Measurements from ENCODE around the gene PACS2.
A peak's percentile ranks its signal among the peaks of the same experiment; 100 is the strongest.
"Not testable (repeated sequence)": the region's sequence is repeated elsewhere in the genome, so short reads cannot be mapped to it uniquely, and the experiment has no call there.

The PACS2 gene

DNA sequence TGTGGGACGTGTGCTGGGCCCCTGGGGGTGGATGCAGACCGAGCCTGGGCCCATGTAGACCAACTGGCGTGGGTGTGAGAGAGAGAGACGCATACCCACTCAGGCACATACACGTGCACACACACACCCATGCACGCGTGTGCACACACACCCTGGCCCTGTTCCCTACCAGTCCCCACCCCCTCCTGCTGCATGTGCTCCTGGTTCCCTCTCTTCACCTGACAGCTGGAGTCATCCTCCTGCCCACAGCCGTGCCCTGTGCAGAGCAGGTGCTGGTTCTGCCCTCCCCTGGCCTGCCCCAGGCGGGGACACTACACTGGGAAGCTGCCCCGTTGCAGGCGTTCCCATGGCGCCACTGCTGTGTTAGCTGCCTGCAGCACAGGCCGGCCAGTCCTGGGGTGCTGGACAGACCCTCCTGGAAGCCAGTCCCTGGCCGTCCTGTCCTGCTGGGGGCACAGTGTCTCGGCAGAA is 18.5 kb downstream of the PACS2 start:
- DNase-seq (ENCODE audit: low spot score): no peak

DNA sequence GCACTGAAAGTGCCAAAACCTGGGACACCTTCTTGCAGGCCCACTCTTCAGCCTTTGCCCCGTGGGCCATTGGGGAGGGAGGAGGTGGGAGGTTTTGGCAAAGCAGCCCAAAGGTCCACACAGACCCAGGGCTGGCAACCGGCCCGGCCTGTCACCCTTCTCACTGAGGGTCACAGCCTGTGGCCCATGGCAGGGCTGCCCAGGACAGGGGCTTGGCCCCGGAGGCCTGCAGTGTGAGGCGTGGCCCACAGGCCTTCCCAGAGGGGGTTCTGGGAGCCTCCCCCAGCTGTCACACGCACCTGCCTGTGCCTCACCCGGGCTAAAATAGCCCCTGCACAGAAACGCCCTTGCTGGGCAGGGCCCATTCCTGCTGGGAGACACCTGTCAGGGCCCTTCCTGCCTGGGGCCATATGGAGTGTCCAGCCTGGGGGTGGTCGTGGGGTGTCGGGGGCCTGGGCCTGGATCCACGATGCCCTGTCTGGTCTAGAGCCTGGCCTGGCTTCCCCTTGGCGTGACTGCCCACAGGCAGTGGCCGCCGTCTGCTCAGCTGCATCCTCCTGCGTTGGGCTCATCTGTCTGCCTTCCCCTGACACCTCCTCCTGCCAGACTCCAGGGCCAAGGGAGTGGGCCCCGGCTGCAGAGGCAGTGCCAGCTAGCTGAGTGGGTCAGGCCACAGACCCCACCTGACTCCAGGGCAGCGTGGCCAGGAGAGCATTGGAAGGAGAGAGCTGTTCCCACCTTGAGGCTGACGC is 19.2 kb downstream of the PACS2 start:
- DNase-seq (ENCODE audit: low spot score): no peak

DNA sequence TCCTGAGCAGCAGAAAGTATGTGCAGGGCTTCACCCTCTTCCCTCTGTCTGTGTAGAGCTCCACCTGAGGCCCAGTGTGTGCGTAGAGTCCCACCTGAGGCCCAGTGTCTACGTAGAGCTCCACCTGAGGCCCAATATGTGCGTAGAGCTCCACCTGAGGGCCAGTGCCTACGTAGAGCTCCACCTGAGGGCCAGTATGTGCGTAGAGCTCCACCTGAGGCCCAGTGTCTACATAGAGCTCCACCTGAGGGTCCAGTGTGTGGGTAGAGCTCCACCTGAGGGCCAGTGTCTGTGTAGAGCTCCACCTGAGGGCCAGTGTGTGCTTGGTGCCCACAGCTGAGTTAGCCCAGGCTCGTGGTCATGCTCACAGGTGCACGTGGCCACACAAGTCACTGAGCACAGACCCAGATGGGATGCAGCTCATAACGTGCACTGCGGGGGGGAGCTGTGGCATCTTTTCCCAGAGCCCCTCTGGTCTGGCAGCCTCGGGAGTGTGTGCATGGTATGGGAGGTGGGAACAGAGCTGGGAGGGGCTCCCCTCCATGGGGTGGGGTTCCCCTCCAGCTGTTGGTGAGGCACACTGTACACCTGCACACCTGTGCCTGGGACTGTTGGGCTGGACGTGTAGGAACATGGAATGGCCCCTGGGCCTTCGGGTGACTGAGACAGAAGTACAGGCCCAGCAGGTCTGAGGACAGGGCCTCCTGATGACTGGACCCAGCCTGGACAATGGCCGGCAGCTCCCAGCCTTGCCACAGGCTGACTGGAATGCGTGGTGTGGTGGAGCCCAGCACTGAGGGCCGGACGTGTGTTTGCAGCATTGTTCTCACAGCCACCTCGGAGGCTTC is 20.1 kb downstream of the PACS2 start:
- DNase-seq (ENCODE audit: low spot score): no peak

DNA sequence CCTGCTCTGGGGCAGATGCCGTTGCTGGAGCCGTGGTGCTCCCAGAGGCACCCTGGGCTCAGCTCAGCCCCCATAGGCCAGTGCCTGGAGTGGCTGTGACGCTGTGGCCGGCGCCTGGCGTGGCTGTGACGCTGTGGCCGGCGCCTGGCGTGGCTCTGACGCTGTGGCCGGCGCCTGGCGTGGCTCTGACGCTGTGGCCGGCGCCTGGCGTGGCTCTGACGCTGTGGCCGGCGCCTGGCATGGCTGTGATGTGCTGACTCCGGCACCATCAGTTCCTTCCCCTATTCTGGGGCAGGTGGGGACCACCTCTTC is 20.6 kb downstream of the PACS2 start:
- DNase-seq (ENCODE audit: low spot score): not testable (repeated sequence)

DNA sequence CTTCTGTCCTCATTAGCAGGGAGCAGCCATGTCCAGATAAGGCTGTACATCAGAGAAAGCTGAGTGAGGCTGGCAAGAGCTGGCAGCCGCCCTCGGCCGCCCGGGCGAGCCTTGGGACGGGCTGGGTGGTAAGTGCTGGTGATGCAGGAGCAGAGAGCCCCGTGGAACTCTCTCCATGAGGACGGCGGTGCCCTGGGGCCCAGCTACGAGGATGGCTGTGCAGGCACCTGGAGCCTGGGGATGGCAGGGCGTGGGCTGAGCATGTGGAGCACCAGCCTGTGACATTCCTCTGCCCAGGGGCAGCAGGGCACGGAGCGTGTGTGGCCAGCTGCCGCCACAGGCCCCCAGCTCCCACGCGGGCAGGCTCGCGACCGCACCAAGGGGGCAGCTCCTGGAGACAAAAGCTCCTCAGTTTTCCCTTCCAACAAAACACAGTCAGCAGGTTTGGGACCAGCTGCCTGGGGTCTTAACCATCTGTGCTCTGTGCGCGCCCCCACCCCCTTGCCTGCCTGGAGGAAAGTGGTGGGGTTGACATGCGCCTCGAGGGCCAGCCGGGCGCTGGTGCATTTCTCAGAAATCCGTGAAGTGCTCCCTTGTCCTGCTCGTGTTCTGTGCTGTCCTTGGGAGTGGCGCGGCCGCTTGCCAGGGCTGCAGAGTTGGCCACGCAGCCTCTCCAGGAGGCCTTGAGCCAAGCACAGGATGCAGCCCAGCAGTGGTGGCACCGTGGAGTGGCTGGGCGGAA is 21.4 kb downstream of the PACS2 start:
- no peak for DNase-seq (ENCODE audit: low spot score)

DNA sequence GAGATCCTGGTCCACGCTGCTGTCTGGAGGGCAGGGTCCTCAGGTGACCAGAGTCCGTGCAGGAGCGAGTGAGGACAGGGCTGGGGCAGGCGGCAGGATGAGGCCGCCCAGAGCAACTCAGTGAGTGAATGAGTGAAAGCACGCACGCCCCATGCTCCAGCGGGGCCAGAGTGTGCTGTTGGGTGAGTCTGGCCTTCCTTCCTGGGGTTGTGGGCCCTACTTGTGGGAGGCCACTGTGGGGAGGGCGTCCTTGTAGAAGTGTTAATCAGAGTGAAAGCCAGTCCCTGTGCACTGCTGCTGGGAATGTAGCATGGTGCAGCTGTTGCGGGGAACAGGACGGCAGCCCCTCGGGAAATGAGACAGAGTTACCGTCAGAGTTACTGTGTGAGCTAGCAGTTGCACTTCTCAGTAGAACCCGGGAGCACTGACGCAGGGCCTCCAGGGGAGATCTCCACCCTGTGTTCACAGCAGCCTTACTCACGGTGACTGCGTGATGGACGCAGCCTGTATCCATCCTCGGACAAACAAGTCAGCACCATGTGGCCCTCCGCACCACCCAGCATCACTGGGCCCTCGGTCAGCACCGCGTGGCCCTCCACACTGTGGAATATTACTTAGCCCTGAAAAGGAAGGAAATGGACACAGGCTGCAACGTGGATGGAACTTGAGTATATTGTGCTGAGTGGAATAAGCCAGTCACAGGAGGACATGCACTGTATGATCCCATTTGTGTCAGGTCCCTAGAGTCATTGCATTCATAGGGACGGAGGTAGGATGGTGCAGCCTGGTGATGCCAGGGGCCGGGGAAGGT is 22.1 kb downstream of the PACS2 start:
- no peak for DNase-seq (ENCODE audit: low spot score)

DNA sequence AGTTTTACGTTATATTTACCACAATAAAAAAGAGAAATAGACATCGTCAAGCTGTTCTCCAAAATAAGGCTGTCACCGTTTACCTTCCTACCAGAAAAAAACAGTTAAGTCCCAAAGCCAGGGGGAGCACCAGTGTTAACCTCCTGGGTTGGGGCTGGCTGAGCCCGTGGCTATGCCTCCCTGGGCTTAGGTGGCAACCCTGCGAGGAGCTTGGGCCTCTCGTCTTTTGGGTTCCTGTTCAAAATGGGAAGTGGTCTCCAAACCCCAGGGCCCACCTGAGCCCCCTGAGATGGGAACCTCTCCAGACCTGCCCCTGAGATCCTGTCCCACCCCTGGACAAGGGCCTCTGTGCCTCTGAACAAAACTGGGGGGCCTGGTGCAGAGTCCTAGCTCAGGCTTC is 22.9 kb downstream of the PACS2 start:
- DNase-seq (ENCODE audit: low spot score): no peak

DNA sequence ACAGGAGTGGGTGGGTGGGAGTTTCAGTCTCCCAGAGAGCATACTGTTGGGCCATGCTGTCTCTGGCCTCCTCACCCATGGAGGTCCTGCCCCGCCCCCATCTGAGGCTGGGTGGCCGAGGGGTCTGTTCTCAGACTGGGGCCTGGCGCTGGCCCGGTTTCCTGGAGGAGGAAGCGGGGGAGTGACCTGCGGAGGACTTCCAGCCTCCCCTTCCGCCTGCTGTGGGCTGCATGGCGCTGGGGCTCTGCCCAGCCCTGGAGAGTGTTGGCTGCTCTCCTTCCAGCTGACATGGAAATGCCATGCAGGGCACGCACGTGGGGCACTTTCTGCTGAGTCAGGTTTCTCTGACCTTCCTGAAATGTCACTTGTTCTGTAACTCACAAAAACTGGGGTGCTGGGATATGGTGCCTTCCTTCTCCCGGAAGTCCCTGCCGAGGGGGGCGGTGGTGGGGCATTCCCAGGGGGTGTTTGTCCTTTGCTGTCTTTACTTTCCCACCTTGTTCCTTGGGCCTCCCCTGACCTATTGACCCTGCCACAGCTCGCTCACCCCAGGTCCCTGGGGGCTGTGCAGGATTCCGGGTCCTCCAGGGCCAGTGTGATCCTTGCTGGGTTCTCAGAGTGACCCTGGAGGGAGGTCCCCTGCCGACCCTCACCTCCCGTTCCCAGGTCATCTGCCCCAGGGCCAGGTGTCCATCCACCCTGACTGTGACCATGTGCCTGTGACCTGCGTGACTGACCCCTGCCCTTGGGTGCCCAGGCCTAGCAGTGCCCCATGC is 23.6 kb downstream of the PACS2 start:
- peak; percentile 38 for DNase-seq (ENCODE audit: low spot score)

DNA sequence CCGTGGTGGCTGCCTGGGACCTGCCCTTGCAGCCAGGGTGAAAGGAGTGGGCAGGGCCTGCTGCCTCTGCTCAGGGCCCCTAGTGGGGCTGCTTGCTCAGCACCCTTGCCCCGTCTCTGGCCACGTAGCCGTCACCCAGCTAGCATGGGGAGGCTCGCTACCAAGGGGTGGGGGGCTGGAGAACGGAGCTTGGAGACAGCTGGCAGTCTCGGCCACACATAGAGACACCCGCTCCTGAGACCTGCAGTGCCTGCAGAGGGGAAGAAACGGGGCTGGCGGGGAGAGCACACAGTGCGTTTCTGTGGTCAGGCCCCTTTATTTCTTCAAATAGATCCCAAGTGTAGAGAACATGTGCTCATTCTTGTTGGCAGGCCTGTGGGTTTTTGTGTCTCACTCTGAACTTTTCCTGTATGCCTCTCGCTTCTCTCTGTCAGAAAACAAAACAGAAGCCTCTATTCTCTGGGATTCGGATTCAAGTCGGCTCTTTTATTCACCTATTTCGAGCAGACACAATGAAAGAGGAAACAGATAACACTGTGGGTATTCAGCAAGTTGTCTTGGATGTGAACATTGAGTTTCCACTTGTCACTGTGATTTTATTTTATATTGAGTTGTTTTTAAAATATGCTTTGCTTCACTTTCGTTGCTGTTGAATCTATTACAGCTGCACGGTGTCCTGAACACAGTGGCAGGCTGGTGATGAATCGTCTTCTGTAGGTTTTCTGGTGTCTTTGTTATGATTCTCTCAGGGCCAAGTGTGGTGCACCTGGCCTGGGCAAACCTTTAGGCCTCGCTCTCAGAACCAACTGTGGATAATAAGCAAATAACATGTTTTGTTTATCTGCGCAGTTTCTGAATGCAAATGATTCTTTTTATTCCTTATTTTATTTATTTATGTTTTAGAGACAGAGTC is 26.5 kb downstream of the PACS2 start:
- DNase-seq (ENCODE audit: low spot score): peak; percentile 24

DNA sequence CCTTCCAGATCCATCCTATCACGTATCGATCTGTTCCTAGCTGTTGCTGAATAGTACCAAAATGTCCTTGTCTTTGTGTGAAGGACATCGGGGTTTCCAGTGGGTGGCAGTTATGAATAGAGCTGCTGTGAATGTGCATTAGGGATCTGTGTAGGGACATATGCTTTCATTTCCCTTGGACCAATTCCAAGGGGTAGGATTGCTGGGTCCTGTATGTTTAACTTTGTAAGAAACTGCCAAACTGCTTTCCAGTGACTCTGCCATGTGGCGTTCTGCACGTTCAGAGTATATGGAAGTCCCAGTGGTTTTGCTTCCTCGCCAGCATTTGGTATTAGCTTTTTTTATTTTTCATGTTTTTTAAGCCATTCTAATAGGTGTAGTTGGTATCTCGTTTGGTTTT is 28.6 kb downstream of the PACS2 start:
- no peak for DNase-seq (ENCODE audit: low spot score)

DNA sequence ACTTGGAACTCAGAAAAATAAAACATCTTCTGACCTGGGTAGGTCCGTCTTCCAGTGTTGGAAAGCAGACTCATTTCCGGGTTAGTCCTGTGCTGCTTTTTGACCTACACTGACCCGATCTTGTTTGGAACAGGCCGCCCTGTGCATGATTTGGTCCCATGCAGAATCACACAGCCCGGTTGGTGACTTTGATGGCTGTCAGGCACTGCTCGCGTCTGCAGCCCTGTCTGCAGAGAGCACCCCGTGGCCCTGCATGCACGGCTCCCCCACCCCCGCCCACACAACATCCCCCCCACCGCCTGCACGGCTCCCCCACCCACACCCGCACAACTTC is 31.6 kb downstream of the PACS2 start:
- no peak for DNase-seq (ENCODE audit: low spot score)

DNA sequence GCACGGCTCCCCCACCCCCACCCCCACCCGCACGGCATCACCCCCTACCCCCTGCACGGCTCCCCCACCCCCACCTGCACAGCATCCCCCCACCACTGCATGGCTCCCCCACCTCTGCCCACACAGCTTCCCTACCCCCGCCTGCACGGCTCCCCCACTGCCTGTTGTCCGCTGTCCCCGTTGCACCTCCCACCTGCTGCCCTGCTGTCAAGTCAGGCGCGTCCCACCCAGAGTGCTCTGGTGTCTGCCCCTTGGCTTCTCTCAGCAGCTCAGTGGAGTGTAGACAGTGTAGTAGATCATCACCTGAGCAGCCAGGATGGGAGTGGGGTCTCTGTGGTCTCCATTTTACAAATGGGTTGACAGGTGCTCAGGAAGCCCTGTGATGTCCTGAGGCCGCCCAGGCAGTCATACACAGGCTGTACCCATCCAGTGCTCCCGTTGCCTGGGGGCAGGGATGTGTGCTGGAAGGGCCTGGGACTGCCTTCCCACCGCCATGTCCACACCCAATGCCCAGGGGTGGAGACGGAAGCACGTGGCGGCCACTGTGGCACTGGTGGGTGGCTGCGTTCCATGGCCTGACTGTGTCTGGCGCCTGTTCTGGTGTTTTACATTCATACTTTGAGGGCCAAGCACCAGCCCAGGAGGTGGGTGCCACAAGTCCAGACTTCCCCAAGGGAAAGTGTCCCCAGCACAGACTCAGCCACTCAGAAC is 32.5 kb downstream of the PACS2 start:
- no peak for DNase-seq (ENCODE audit: low spot score)

DNA sequence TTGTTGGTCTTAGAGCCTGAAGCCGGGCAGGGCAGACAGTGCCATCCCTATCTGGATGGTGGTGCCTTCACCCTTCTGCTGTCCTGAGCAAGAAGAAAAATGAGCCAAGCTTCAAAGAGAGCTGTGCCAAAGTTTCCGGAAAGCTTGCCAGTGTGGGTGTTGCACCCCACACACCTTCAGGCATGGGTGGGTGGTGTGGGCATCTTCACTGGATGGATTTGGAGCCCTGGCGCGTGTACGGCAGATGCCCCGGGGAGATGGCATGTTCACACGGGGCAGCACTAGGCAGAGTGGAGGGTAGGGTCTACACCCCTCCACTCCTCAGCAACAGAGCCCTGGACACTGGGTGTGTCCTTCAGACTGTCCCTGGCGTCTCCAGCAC is 33.0 kb downstream of the PACS2 start:
- DNase-seq (ENCODE audit: low spot score): no peak

DNA sequence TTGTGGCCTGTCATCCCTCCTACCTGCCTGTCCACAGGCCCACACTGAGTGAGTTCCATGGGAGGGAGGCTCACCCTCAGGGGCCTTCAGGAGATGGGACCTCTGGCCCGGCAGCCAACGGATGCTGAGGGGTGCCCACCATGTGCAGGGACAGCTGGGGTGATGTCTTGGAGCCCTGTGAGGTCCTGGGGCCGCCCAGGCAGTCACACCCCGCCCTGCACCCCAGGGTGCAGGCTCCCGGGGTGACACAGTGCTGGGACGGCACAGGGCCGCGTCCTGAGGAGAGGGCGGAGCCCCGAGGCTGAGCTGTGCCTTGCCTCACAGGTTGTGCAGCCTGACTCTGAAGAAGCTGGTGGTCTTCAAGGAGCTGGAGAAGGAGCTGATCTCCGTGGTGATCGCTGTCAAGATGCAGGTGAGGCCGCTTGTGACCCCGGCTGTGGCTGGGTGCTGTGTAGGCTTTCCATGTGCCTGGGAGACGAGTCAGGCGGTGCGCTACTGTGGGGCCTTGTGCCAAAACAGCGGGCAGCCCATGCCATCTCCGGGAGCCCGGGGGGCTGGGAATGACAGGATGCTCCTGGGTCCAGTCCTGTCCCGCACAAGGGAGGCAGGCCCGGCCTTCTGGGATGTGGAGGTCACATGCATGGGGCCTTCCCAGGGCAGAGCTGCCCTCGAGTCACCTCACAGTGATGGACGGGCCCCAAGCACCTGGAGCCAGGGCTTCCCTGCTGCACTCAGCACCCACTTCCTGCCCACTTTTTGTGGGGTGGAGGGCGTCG is 33.8 kb downstream of the PACS2 start:
- no peak for DNase-seq (ENCODE audit: low spot score)

DNA sequence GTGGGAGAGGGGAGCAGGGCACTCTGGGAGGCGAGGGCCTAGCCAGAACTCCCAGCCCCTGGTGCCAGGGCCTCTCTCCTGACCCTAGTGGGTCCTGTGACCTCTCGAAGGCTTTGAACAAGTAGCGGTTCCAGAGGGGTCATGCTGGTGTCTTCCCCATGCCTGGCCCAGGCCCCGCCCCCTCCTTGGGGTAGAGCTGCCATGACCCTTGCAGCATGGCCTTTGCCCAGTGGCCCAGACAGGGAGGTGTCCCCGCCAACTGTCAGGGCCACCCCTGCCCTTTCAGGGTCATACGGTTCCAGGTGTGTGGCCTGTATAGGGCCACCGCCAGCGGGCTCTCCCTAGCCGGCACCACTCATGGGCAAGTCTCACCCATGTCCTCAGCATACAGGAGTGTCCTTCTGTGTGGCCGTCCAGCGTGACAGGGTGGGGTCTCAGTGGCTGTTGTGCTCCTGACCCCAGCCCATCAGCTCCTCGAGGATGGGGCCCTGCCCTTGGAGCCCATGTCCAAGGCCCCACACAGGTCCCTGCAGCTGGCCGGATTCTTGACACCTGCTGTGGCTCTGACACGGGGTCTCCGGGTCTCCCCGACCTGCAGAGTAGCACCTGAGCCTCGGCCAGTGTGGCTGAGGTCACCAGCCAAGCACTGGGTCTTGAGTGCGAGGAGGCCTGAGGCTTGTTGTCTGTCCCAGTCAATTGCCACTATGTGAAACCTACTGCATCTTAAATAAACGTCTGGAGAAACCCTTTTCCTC is 34.6 kb downstream of the PACS2 start:
- no peak for DNase-seq (ENCODE audit: low spot score)

DNA sequence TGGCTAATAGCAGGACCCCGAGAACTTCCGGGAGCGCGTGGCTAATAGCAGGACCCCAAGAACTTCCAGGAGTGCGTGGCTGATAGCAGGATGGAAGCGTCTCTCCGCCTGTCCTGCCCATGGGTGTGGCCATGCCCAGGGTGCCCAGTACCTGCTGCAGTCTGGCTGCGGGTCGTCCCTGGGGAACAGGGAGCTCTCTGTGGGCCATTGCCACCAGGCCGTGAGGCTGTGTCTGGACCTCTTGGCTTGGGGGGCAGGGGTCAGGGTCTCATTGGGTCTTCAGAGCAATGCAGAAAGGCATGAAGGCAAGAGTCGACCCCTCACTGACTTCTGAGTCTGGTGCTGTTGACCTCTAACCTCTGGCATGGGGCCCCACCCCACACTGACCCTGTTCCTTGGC is 35.4 kb downstream of the PACS2 start:
- no peak for DNase-seq (ENCODE audit: low spot score)

DNA sequence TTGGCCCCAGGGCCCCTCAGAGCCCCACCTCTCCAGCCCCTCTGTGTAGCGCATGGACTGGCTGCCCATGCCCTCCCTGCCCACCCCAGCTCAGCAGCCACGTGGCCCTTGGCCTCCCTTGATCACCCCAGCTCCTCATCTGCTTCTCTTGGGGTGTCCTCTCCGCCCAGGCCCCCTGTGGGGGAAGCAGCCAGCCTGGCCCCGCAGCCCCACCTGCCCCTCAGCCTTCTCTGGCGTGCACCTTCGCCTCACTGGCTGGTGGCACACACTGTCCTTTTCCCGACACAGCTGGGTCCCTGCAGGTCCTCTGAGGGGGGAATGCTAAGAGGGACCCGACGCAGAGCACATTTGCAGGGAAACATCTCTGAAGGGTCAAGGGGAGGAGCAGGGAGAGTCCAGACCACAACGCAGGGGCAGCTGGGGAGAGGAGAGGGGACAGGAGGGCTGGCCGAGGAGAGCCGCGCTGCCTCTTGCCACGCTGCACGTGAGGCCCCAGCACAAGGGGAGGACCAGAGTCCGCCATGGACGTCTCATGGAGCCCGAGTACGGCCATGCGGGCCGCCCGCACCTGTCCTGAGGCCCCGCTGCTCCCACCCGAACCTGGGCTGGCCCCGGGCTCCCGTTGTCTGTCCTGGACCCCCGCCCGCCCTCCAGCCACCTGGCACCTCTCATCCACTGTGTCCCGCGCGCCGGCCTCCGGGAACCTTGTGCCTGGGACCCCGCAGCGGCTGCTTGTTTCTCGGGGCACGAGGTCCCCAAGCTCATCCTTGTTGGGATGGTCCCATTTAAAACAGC is 36.1 kb downstream of the PACS2 start:
- no peak for DNase-seq (ENCODE audit: low spot score)

Data from AG08395 (cell line).